GM21381 (cell line): ENCODE results near the gene RB1.
A peak's percentile ranks its signal among the peaks of the same experiment; 100 is the strongest.

Experiments used
- ATAC-seq: cut with Tn5 transposase; IDR thresholded peaks from one replicate; pipeline ENCODE4 v1.9.1; 2021; ENCODE audit warnings: mild to moderate bottlenecking, moderate library complexity; ENCODE audit not compliant: unreplicated experiment

The RB1 gene

DNA sequence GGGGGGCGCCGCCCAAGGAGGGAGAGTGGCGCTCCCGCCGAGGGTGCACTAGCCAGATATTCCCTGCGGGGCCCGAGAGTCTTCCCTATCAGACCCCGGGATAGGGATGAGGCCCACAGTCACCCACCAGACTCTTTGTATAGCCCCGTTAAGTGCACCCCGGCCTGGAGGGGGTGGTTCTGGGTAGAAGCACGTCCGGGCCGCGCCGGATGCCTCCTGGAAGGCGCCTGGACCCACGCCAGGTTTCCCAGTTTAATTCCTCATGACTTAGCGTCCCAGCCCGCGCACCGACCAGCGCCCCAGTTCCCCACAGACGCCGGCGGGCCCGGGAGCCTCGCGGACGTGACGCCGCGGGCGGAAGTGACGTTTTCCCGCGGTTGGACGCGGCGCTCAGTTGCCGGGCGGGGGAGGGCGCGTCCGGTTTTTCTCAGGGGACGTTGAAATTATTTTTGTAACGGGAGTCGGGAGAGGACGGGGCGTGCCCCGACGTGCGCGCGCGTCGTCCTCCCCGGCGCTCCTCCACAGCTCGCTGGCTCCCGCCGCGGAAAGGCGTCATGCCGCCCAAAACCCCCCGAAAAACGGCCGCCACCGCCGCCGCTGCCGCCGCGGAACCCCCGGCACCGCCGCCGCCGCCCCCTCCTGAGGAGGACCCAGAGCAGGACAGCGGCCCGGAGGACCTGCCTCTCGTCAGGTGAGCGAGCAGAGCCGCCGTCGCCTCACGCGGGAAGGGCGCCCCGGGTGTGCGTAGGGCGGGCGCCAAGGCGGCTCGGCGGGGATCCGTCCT lies at the start of gene RB1:
Gene RB1 (plus strand): TSS at position 393 of the 784 bp plus-strand sequence. CDS start 162 bp downstream, at position 555.
- peak; percentile 78 for ATAC-seq

DNA sequence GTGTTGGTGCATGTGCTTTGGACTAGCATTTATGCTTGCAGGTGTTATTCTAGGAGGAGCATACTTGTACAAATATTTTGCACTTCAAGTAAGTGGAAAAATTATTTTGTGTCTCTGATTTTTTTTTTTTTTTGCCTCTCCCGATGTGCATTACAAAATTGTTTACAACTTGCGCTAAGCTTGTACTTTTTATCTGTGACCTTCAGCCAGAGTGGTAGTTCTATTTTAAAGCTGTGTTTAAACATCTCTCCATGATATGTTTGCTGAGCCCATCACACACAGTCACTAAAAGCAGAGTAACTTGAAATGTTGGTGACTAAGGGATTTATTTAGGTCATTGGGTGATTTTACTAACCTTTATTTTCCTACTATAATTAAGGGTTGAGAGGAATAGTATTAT lies 49.7 kb upstream of the RB1 start:
- ATAC-seq: no peak

DNA sequence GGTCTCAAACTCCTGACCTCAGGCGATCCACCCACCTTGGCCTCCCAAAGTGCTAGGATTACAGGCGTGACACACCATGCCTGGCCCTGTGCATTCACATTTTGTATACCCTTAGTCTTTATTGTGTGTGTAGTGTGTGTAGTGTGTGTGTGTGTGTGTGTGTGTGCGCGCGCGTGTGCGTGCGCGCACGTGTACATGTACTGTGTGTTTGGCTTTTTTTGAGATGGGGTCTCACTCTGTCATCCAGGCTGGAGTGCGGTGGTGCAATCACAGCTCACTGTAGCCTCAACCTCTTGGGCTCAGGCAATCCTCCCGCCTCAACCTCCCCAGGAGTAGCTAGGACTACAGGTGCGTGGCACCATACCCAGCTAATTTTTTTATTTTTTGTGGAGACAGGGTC lies 48.5 kb upstream of the RB1 start:
- ATAC-seq: no peak

DNA sequence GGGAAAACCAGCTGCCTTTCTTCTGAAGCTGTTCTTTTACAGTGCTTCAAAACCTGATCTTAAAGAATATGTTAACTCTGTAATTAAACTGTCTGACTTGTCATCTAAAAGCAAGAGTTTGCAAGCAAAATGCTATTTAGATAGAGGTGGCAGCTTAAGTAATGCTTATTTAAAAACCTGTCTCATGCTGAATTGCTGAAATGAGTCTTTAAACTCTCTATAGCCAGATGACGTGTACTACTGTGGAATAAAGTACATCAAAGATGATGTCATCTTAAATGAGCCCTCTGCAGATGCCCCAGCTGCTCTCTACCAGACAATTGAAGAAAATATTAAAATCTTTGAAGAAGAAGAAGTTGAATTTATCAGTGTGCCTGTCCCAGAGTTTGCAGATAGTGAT lies 47.6 kb upstream of the RB1 start:
- no peak for ATAC-seq

DNA sequence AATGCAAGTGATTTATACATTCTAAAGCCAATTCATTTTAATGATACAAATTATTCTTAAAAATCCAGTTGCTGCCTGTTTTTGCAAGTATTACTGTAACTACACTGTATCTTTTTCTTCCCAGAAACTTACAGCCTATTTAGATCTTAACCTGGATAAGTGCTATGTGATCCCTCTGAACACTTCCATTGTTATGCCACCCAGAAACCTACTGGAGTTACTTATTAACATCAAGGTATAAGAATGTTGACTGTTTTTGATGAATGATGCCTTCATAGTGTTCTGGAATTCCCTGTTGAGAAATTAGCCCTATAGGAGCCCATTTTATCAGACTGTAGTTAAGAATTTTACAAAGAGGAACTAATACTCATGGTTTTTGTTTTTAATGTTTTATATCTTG lies 45.5 kb upstream of the RB1 start:
- ATAC-seq: no peak

DNA sequence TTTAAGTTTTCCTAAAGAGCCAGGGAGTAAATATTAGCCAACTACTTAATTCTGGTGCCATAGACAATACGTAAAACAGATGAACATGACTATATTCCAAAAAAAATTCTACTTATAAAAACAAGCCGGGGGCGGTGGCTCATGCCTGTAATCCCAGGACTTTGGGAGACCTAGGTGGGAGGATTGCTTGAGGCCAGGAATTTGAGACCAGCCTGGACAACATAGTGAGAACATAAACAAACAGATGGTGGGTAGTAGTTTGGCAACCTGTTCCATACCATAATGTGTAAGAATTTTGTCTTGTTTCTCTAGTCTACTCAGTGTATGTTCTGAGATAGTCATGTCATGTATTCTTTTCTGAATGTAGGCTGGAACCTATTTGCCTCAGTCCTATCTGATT lies 45.1 kb upstream of the RB1 start:
- no peak for ATAC-seq

DNA sequence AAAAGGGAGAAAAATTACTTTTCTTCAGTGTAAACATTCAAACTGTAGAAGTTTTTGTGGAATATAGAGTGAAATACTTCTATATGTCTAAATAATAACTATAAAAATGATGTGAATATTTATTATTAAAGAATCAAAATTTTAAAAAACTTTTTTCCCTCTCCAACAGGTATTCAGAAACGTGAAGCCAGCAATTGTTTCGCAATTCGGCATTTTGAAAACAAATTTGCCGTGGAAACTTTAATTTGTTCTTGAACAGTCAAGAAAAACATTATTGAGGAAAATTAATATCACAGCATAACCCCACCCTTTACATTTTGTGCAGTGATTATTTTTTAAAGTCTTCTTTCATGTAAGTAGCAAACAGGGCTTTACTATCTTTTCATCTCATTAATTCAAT lies 42.6 kb upstream of the RB1 start:
- ATAC-seq: no peak

DNA sequence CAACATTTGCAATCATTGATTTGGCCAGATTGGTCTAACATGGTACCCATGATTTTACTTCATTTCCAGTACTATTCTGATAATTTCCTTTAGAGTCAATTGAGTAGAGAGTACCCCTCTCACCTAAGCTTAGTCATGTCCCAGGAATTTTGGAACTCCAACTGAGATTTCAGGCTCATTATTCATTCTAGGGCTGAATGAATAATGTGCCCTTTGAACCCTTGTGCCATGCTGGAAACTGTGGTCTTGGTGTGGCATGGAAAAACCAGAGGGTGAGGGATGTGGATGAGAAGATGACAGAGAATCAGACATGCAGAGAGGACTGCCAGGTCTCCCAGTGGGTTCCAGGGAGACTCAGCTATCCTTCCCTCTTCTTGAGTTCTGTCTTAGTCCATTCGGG lies 40.4 kb upstream of the RB1 start:
- no peak for ATAC-seq

DNA sequence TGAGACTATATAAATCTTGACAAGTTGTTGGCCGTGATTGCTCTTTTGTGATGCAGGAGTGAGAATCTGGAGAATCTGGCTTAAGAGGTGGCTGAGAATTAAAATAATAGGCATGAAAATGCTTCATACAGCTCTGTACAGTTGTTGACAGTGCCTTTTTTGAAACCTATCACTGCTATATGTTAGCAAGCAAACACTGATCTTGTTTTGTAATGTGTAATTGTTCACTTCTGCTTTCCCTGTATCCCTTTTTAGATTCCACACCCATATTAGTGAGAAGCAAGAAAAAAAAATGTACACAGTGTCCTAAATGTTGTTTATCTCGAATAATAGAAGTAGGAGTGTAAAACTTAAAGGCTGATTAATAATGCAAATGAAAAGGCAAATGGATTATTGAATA lies 39.5 kb upstream of the RB1 start:
- no peak for ATAC-seq

DNA sequence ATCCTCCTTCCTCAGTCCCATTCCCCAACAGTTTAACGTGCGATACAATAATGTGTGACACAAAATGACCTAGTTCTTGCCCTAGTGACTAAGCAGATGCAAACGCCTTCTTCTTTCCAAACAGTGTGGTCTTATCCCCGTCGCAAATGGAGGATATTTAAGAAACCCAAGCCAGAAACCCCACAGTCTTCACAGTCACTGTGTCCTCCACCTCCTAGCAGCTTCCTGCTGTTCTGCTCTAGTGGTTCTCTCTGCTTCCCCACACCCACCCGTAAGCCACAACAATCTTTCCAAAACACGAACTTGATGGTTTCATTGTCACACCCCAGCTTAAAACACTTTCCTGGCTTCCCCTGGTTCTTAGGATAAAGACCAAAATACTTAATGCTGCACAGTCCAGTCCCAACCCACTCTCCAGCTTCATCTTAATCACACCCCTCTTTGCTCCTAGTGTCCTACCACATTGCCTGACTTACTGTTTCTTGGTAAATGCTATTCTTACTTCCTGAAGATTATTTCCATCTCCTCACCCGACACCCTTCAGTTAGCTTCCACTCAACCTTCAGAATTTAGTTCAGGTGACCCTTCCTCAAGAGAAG lies 38.2 kb upstream of the RB1 start:
- ATAC-seq: peak; percentile 70

DNA sequence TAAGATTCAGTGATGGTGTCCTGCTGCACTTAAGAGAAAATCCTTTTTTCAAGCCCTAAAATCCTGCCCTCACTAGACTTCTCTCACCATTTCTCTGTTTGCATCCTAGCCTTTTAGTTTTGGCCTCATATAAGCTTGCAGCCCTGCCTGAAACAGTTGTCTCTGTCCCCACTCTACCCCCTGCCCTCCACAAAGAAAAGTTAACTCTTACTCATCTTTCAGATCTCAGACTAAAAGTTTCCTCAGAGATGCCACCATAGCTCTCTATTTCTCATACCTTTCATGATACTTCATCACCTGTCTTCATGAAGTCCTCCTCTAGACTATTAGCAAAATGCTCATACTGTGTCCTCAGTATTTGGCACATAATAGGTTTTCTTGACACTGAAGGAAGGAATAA lies 37.4 kb upstream of the RB1 start:
- ATAC-seq: no peak

DNA sequence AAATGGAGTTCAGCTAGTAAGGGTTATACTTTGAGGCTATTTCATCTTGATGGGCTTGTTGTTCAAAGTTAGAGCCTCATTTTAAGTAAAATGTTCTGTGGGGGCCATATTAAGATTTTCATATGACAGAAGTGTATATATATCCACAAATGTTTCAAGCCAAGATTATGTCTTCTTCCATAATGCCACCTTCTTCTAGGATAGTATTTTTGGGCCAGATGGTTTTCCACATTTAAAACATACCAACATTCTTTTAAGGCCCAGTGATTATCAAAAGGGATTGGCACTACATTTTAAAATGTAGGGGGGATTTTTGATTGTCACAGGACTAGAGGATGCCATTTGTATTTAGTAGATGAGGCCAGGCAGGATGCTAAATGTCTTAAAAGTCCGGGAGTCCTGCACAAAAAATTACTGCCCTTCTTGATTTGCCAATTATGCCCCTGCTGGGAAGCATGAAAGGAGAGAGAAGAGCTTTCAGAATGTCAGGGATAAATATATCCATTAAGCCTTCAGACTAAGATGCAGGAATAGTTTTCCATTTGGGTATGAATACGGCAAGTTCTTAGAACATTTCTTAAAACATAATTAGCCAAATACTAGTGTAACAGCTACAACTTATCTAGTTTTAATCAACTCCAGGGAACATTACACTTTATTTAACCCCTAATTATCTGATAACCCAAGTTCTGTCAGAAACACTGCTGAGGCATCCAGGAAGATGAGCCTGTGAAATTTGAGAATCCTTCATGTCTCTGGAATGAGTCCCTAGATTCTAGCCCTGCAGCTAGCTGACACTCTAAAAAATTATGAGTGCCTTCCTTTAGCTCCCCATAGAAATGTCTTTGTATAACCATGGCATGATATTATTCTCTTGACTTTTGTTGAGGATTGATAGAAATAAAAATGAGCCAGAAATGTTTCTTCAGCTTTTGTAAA lies 36.6 kb upstream of the RB1 start:
- no peak for ATAC-seq

DNA sequence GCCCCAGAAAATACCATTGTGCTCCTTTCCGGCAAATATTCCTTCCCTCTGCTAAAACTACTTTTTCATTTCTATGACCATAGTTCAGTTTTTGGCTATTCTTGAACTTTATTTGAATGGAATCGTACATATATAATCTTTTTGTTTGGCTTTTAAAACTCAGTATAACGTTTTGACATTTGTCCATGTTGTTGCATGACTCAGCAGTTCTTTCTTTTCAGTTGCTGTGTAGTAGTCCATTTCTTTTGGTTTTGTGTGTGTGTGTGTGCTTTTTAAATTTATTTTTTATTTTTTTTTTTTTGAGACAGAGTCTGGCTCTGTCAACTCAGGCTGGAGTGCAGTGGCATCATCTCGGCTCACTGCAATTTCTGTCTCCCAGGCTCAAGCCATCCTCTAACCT lies 35.5 kb upstream of the RB1 start:
- ATAC-seq: no peak

DNA sequence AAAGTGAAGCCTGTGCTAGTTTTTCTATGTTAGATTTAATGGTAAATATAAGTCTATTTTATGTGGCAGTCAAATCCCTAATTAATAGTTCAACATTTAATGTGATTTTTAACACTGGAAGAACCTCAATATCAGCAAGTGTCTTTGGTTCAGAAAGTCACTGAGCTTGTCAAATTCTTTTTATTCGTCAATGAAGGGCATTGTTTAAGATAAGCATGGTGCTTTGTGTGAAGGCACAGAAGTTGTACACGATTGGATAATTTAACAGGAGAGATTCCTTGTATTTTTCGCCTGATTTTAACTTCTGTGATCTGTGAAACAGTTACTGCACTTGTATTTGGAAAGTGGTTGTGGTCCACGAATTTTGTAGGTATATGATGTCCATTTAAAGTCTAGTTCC lies 30.2 kb upstream of the RB1 start:
- no peak for ATAC-seq

DNA sequence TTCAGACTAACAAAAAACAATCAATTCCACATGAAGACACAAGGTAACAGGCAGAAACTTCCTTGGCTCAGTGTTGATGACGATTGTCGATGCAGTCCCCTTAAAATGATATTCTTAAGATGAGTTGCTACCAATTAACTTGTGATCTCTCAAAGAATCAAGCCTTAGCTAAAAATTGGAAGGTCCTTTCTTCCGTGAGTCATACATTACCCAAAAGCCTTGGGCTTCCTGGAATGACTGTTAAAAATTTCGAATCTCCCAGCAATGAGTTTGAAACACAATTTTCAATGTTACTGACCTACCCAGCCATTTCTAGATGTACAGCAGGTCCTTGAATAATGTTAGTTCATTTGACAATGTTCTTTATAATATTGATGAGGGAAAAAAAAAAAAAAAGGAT lies 28.0 kb upstream of the RB1 start:
- ATAC-seq: no peak

DNA sequence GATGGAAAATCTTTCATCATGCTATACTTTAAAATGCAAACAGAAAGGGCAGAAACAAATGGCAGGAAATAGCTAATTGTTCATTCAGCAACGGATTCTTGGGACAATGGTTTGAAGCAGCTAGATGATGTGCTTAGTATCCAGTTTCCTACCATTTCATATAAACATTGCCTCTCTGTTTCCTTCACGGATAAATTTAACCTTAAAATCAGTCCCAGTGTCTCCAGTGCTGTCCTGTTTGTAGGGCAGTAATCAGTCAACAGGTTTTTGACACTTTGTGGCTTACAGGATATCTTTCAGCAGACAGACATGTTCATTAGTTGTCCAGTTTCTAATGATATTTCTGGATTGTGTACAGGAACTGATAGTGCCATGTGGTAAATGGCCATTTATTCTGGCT lies 24.7 kb upstream of the RB1 start:
- no peak for ATAC-seq

DNA sequence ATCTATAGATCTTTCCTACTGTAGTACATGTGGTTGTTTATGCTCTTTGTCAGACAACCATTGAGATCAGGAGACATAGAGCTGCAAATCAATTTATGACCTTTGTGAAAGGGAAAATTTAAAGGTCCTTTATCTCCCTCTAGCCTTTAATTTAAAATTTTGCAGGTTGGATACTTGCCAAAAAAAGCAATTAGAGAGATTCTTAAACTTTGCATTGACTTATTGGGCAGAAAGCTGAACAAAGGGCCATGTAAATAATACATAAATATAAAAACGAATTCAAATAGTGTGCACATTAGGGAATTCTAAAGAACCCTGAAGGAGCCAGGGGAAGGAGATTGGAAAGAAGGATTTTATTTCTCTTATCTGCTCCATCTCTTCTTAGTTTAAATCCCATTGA lies 22.0 kb upstream of the RB1 start:
- ATAC-seq: no peak

DNA sequence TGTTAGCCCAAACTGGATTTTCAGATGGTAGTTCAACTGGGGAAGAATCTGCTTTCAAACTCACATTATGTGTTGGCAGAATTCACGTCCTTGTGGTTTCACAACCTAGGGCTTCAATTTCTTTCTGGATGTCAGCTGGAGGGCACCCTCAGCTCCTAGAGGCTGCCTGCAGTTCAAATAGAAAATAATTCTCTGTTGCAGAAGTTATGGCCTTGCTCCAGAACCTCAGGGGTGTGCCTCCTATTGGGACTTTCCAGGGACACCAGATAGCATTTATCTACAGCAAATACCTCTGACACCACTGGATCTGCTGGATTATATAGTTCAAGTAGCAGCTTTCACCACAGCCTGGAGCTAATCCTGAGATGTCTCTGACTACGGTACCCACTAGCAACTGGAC lies 11.8 kb upstream of the RB1 start:
- ATAC-seq: no peak

DNA sequence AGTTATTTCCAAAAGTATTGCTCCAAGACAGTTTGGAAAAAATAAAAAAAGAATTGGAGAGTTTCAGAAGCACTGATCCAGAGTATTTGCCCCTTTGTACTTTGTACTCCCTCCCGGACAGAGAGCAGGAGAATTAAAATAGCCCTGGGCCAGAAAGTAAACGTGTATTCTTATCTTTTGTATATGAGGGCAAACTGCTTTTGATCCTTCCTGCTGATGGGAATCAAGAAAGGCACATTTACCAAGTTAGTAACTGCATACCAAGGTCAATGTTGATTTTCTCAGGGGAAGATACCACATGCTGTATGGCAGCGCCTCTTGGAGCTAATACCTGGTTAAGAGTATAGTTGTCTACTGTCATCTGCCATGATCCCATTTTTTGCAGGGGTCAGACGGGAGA lies 10.9 kb upstream of the RB1 start:
- no peak for ATAC-seq

DNA sequence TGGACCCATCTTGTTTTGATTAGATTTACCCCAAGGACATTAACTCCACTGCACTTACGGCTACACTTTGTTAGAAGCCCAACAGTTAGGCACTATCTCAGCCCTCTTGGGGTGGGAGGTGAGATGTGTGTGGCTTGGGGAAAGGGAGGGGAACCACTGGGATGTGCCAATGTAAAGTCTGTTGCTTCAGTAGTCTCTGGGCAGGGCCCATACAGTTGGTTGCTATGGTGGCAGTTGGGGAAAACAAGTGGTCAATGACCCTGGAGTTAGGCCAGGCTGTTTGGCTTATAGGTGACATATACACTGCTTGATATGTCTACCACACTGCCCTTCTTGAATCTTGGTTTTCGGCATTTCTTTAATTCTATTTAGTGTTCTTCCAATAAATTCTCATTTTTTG lies 8.9 kb upstream of the RB1 start:
- ATAC-seq: no peak

DNA sequence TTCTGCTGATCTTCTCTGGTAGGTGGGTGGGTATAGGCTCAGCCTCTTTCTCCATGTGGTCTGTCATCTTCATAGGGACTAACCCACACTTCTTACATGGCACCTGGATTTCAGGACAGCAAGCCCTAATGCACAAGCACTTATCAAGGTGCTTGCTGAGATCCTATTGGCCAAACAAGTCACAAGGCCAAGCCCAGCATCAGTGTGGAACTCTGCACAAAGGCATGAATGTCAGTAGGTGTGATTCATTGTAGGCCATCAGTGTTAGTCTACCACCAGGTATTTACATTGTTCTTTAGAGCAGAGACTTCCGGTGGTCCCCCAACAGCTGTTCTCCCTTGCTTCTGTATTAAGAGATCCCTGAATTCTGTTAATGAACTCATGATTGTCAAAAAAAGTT lies 8.3 kb upstream of the RB1 start:
- ATAC-seq: no peak

DNA sequence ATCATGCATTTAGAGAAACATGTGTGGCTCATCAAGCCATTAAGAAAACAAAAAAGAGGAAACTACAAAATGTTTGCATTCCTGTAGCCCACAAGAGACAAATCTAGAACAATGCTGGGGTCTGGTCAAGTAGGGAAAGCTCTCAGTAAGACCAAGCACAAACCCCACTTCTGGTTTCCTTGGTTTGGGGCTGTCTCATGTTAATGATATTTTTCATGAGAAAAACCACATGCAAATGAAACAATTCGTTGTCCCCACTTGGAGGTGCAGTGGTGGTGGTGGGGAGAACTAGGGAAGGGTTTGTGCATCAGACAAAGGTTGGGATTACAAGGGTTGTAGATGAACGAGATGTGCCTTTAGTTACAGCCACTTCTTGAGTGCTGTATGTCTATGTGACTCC lies 7.0 kb upstream of the RB1 start:
- ATAC-seq: no peak
